ENCODE results near the gene RBBP8. TPM values are rescaled to one million over a fixed set of nuclear protein-coding genes. Genes with fewer than 3 reads are reported as not detected.

The RBBP8 gene
- total and polyA plus RNA-seq, 8 donors: 6.4 to 54.0 (median 30.1) TPM

DNA sequence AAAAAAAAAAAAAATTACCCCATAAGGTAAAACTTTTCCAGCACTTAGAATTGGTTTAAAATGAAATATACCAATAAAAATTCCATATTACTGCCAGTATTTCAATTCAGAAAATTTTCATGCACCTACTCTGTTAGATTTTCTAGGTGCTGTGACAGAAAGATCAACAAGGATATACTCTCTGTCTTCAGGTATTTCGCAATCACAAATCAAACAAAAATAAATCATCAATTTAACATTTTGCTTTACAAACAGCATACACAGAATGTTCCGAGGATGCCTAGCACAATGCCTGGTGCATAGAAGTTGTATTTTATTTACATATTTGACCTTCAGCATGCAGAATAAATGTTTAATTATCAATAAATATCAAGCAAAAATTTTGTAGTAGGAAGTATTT lies 66.5 kb downstream of the RBBP8 start:
- intact Hi-C loops (cut with DNase I; ENCODE audit: low total_unique reads): no loop called here
- H3K36me3 ChIP-seq: peaks cover 3 to 50% (median 30%) of the 10 kb centered on the region in 4 donors
- H3K27ac ChIP-seq: no peak overlapping the region
- 95 to 98% (median 96%) methylated on average over 2 of the region's 2 CpGs for WGBS, 5 donors
- H3K4me1 ChIP-seq: no peaks in the 10 kb centered on the region
- no peaks in the 10 kb centered on the region for H3K27me3 ChIP-seq
- H3K9me3 ChIP-seq: no peaks in the 10 kb centered on the region
- no peak for TF ChIP-seq POLR2AphosphoS5 (IDR thresholded peaks at IDR 0.05)
- TF ChIP-seq, protein P1, sequence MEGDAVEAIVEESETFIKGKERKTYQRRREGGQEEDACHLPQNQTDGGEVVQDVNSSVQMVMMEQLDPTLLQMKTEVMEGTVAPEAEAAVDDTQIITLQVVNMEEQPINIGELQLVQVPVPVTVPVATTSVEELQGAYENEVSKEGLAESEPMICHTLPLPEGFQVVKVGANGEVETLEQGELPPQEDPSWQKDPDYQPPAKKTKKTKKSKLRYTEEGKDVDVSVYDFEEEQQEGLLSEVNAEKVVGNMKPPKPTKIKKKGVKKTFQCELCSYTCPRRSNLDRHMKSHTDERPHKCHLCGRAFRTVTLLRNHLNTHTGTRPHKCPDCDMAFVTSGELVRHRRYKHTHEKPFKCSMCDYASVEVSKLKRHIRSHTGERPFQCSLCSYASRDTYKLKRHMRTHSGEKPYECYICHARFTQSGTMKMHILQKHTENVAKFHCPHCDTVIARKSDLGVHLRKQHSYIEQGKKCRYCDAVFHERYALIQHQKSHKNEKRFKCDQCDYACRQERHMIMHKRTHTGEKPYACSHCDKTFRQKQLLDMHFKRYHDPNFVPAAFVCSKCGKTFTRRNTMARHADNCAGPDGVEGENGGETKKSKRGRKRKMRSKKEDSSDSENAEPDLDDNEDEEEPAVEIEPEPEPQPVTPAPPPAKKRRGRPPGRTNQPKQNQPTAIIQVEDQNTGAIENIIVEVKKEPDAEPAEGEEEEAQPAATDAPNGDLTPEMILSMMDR (IDR thresholded peaks at IDR 0.05): no peak
- no peak for TF ChIP-seq POLR2A (IDR thresholded peaks at IDR 0.05)
- no peak for TF ChIP-seq EP300 (IDR thresholded peaks at IDR 0.05)
- no peak for DNase-seq
- H3K4me3 ChIP-seq: no peak overlapping the region

DNA sequence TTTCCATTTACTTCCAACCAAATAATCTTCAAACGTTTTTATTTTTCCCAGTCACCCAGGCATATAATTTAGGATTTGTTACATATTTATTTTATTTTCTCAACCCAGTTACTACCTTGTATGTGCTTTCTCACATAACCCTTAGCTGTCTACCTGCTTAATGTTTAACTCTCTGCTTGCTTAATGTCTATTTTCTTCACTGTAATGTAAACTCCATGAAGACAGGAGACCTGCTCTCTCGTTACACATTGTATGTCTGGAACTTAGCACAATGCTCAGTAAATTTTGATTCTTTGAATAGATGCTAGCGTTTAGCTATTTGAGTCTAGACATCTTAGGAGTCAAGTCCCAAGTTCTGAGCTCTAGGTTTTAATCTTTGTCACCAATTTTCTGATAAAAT lies 70.2 kb downstream of the RBBP8 start:
- 81 to 85% (median 83%) methylated on average over 3 of the region's 3 CpGs for WGBS, 5 donors
- intact Hi-C loops (cut with DNase I; ENCODE audit: low total_unique reads): no loop called here

DNA sequence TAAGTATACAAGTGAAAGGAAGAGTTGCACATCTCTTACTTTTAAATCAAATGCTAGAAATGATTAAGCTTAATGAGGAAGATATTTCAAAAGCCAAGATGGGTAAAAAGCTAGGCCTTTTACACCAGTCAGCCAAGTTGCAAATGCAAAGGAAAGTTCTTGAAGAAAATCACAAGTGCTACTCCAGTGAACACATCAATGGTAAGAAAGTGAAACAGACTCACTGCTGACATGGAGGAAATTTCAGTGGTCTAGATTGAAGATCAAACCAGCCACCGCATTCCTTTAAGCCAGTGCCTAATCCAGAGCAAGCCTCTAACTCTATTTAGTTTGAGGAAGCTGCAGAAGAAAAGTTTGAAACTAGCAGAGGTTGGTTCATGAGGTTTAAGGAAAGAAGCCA lies 79.1 kb downstream of the RBBP8 start:
- no peak overlapping the region for H3K4me3 ChIP-seq
- H3K27ac ChIP-seq: no peak overlapping the region
- H3K4me1 ChIP-seq: no peaks in the 10 kb centered on the region
- H3K9me3 ChIP-seq: no peaks in the 10 kb centered on the region
- TF ChIP-seq EP300 (IDR thresholded peaks at IDR 0.05) (no peak), POLR2AphosphoS5 (IDR thresholded peaks at IDR 0.05) (no peak), POLR2A (IDR thresholded peaks at IDR 0.05) (no peak)
- TF ChIP-seq, protein P1 (IDR thresholded peaks at IDR 0.05): no peak
- H3K27me3 ChIP-seq: no peaks in the 10 kb centered on the region
- 89 to 98% (median 96%) methylated on average over 1 of the region's 1 CpG for WGBS, 5 donors
- intact Hi-C loops (cut with DNase I; ENCODE audit: low total_unique reads): no loop called here
- DNase-seq: no peak
- peaks cover 0 to 16% (median 13%) of the 10 kb centered on the region in 4 donors for H3K36me3 ChIP-seq

More for the DNA sequence above, 70.2 kb downstream of the RBBP8 start:
- TF ChIP-seq POLR2AphosphoS5 (IDR thresholded peaks at IDR 0.05): no peak
- DNase-seq: no peak
- H3K4me3 ChIP-seq: no peak overlapping the region
- H3K4me1 ChIP-seq: no peaks in the 10 kb centered on the region
- no peaks in the 10 kb centered on the region for H3K9me3 ChIP-seq
- H3K36me3 ChIP-seq: peaks cover 3 to 54% (median 35%) of the 10 kb centered on the region in 4 donors
- no peak overlapping the region for H3K27ac ChIP-seq
- H3K27me3 ChIP-seq: no peaks in the 10 kb centered on the region

DNA sequence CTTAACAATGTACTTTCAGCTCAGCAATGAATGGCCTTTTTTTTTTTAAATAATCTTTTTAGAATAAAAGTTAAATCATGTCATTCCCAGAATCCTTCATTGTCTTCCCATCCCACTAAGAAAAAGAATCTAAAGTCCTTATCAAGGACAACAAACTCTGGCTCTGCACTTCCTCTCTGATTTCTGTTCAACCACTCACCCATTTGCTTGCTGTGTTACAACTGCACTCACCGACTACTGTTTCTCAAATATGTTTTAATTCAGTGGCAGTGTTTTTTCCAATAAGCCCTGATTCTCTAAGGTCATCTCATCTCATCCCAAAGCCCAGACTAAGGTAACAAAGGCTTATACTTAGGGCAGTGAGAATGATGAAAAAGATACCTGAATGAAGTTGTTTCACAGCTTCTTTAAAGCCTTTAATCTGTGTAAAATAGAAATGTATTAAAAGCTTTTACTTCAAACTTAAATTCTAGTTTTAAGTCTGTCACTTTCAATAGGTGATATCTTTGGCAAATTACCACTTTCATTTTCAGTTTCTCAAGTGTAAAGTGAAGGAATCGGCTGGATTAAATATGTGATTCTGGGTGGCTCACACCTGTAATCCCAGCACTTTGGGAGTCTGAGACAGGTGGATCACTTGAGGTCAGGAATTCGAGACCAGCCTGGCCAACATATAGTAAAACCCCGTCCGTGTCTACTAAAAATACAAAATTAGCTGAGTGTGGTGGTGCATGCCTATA lies 87.6 kb downstream of the RBBP8 start:
- Histone ChIP-seq H3K4me3 (no peak overlapping the region), H3K9me3 (no peaks in the 10 kb centered on the region), H3K4me1 (no peaks in the 10 kb centered on the region), H3K36me3 (peaks cover 0 to 34% (median 33%) of the 10 kb centered on the region in 4 donors), H3K27ac (no peak overlapping the region), H3K27me3 (no peaks in the 10 kb centered on the region)
- intact Hi-C loops (cut with DNase I; ENCODE audit: low total_unique reads): no loop called here
- 54 to 66% (median 59%) methylated on average over 5 of the region's 5 CpGs for whole genome bisulfite sequencing, 5 donors
- TF ChIP-seq POLR2A (IDR thresholded peaks at IDR 0.05) (no peak), EP300 (IDR thresholded peaks at IDR 0.05) (no peak), POLR2AphosphoS5 (IDR thresholded peaks at IDR 0.05) (no peak)
- TF ChIP-seq, protein P1 (IDR thresholded peaks at IDR 0.05): no peak
- DNase-seq: no peak

DNA sequence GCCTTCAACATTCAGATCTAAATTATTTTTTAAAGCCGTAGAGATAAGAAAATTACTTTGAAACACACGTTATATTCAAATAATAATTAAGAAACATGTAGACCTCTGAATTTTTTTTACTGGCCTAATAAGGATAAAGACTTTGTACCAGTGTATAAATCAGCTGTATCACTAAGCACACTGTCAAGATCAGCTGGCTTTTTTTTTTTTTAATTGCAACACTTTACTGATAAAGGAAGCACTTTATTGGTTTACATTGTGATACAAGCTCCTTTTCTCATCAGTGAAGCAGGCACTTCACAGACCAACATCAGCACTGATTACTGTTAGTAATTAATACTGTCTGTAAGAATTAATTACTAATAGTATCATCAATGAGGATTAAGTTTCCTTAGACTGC lies 88.5 kb downstream of the RBBP8 start:
- no peak for TF ChIP-seq POLR2AphosphoS5 (IDR thresholded peaks at IDR 0.05)
- Histone ChIP-seq H3K27me3 (no peaks in the 10 kb centered on the region), H3K27ac (no peak overlapping the region), H3K4me3 (no peak overlapping the region), H3K36me3 (peaks cover 0 to 42% (median 38%) of the 10 kb centered on the region in 4 donors), H3K9me3 (no peaks in the 10 kb centered on the region), H3K4me1 (no peaks in the 10 kb centered on the region)
- WGBS, 5 donors: 58 to 85% (median 76%) methylated on average over 2 of the region's 2 CpGs
- DNase-seq: no peak
- intact Hi-C loops (cut with DNase I; ENCODE audit: low total_unique reads): no loop called here

Measured in stomach (tissue), 9 donors.